Myocyte (in vitro differentiated cells): ENCODE data around the gene SLC35B4. TPM values are rescaled to one million over a fixed set of nuclear protein-coding genes. Genes with fewer than 3 reads are reported as not detected.

Source experiments
- total RNA-seq: library from RNA; depleted of rRNA; stranded (reverse); fragments of >200 nt; gene quantifications from 2 replicates; pipeline ENCODE4 v1.2.3, GENCODE V29; 2014

Gene SLC35B4
- total RNA-seq, 1 donor from 2014 or later: 13.5 TPM

Other genes with a start within 250 kb of the SLC35B4 start
- gene LRGUK, start 189.6 kb downstream of the SLC35B4 start, total RNA-seq: 0.21 and 0.24 TPM in 2 replicates
- gene AKR1B1, start 142.2 kb upstream of the SLC35B4 start, total RNA-seq: 151 and 157 TPM in 2 replicates
- gene AKR1B10, start 210.6 kb upstream of the SLC35B4 start, total RNA-seq: 2.7 and 3.2 TPM in 2 replicates
- gene AKR1B15, start 232.2 kb upstream of the SLC35B4 start, total RNA-seq: 1.2 and 1.8 TPM in 2 replicates